ENCODE measurements around the gene UBP1.

DNA sequence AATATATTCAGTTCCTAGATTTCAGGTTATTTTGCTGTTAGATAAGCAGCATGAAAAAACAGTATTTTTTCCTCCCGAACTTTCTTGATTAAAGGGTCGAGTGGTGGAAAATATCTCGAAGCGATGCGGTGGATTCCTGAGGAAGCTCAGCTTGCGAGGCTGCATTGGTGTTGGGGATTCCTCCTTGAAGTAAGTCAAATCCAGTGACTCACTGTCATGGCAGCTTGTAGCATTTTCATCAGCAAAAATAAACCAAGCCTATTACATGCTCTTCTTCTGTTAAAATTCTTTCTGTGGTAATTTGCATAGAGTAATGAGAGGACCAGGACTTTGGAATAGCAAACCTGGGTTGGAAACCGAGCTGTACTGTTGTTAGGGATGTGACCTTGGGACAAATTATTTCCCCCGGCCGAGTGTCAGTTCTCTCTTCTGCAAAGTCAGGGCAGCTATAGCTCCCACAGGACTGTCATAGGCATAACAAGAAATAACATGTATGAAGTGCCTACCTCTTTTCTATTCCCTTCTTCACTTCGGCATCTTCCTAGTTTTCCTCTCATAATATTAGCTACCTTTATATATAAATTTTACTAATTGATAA lies 75.6 kb downstream of the UBP1 start:
- TF ChIP-seq, protein P1, sequence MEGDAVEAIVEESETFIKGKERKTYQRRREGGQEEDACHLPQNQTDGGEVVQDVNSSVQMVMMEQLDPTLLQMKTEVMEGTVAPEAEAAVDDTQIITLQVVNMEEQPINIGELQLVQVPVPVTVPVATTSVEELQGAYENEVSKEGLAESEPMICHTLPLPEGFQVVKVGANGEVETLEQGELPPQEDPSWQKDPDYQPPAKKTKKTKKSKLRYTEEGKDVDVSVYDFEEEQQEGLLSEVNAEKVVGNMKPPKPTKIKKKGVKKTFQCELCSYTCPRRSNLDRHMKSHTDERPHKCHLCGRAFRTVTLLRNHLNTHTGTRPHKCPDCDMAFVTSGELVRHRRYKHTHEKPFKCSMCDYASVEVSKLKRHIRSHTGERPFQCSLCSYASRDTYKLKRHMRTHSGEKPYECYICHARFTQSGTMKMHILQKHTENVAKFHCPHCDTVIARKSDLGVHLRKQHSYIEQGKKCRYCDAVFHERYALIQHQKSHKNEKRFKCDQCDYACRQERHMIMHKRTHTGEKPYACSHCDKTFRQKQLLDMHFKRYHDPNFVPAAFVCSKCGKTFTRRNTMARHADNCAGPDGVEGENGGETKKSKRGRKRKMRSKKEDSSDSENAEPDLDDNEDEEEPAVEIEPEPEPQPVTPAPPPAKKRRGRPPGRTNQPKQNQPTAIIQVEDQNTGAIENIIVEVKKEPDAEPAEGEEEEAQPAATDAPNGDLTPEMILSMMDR (IDR thresholded peaks at IDR 0.05) = no peak
- TF ChIP-seq EZH2 (IDR thresholded peaks at IDR 0.05; ENCODE audit: borderline replicate concordance, insufficient read depth, low read depth, low read length, poor library complexity, severe bottlenecking) = no peak
